ENCODE data around the gene ALDH1L2. TPM values are rescaled to one million over a fixed set of nuclear protein-coding genes. Genes with fewer than 3 reads are reported as not detected.

Gene ALDH1L2
- total RNA-seq, 1 experiment from 2014 or later = 1.9 TPM

DNA sequence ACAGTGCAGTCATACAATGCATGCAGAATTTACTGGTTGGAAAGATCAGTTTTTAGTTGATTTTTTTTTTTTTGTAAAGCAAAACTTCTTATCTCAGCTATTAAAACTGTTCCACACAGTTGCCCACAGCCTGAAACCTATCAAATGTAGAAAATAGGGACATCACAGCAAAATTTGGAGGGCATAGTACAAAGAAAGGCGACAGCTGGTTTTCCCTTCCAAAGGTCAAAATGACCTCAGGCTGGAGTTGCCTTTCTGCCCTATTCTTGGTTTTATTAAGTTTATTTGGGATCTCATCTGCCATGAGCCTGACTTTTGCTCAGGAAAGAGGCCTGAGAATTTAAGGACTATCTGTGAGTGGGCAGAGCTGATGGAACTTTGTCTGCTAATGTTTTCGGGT lies 69.7 kb downstream of the ALDH1L2 start:
- Mint-ChIP-seq H3K9me3 (peaks cover 17 to 19% of the 10 kb centered on the region in 2 experiments), H3K4me1 (peaks cover 2 to 7% of the 10 kb centered on the region in 2 experiments), H3K27ac (no peak overlapping the region), H3K36me3 (ENCODE audit: insufficient read depth in 1 of 3, low read depth in 3 of 3) (peaks cover 43 to 47% (median 44%) of the 10 kb centered on the region in 3 experiments), H3K4me3 (no peak overlapping the region), H3K27me3 (ENCODE audit: low read depth) (no peaks in the 10 kb centered on the region)
- no peak overlapping the region for H3K18ac ChIP-seq (ENCODE audit: insufficient read length, low read depth, low read length)
- no peak for DNase-seq
- WGBS (ENCODE audit: extremely low coverage, insufficient read length, low lambda C conversion rate) = no CpG with 5 or more reads among the region's 2 CpGs
- no peak overlapping the region for H2AFZ ChIP-seq (ENCODE audit: low read length)
- H2BK20ac ChIP-seq (ENCODE audit: low read depth, low read length, poor library complexity, severe bottlenecking) = no peak overlapping the region
- no peaks in the 10 kb centered on the region for H3K9me3 ChIP-seq (ENCODE audit: control insufficient read depth, low read depth, low read length)
- H3K79me2 ChIP-seq (ENCODE audit: insufficient read depth, low read length) = no peaks in the 10 kb centered on the region
- no peaks in the 10 kb centered on the region for H3K23me2 ChIP-seq (ENCODE audit: insufficient read length, low read depth, low read length, poor library complexity, severe bottlenecking)
- no peak overlapping the region for H3K4me2 ChIP-seq (ENCODE audit: insufficient read depth, insufficient read length, low read length)
- no peak overlapping the region for H3K27ac ChIP-seq (ENCODE audit: insufficient read length, low read depth, low read length)
- no peaks in the 10 kb centered on the region for H3K4me1 ChIP-seq (ENCODE audit: insufficient read depth, low read length)
- no peaks in the 10 kb centered on the region for H4K20me1 ChIP-seq (ENCODE audit: control insufficient read depth, insufficient read depth, insufficient read length)
- H4K8ac ChIP-seq (replicated peaks; ENCODE audit: insufficient read length, low read depth, low read length) = no peak overlapping the region
- H3K79me1 ChIP-seq (ENCODE audit: insufficient read depth, low read depth, low read length, poor library complexity, severe bottlenecking) = no peaks in the 10 kb centered on the region
- H4K5ac ChIP-seq (ENCODE audit: insufficient read length, low read depth, low read length) = no peak overlapping the region
- H3K9ac ChIP-seq (ENCODE audit: extremely low read depth, insufficient read length, low read length) = no peak overlapping the region
- H3T11ph ChIP-seq (ENCODE audit: low read length) = no peak overlapping the region
- no peak overlapping the region for H2BK120ac ChIP-seq (ENCODE audit: low read depth, low read length, poor library complexity, severe bottlenecking)
- no peak overlapping the region for H3K23ac ChIP-seq (ENCODE audit: insufficient read length, low read depth, low read length)
- TF ChIP-seq, protein P1, sequence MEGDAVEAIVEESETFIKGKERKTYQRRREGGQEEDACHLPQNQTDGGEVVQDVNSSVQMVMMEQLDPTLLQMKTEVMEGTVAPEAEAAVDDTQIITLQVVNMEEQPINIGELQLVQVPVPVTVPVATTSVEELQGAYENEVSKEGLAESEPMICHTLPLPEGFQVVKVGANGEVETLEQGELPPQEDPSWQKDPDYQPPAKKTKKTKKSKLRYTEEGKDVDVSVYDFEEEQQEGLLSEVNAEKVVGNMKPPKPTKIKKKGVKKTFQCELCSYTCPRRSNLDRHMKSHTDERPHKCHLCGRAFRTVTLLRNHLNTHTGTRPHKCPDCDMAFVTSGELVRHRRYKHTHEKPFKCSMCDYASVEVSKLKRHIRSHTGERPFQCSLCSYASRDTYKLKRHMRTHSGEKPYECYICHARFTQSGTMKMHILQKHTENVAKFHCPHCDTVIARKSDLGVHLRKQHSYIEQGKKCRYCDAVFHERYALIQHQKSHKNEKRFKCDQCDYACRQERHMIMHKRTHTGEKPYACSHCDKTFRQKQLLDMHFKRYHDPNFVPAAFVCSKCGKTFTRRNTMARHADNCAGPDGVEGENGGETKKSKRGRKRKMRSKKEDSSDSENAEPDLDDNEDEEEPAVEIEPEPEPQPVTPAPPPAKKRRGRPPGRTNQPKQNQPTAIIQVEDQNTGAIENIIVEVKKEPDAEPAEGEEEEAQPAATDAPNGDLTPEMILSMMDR (conservative IDR thresholded peaks at IDR 0.05) = no peak
- H2BK15ac ChIP-seq (ENCODE audit: low read depth, low read length) = no peak overlapping the region
- H3K4ac ChIP-seq (ENCODE audit: low read depth, low read length) = no peak overlapping the region
- no peak overlapping the region for H3K14ac ChIP-seq (ENCODE audit: insufficient read depth, low read length)
- no peaks in the 10 kb centered on the region for H3K27me3 ChIP-seq (ENCODE audit: insufficient read depth, low read length)
- no peak overlapping the region for H2AK5ac ChIP-seq (ENCODE audit: insufficient read length, low read length)
- H2BK5ac ChIP-seq (ENCODE audit: insufficient read length, low read length) = no peak overlapping the region
- no peak overlapping the region for H3K56ac ChIP-seq (ENCODE audit: insufficient read length, low read depth, low read length)
- no peak overlapping the region for H4K91ac ChIP-seq (ENCODE audit: insufficient read length, low read depth, low read length)
- no peak overlapping the region for H2BK12ac ChIP-seq (ENCODE audit: insufficient read length, low read depth, low read length)

All from H9 (cell line).